Measurements from ENCODE around the gene UACA.

UACA gene

DNA sequence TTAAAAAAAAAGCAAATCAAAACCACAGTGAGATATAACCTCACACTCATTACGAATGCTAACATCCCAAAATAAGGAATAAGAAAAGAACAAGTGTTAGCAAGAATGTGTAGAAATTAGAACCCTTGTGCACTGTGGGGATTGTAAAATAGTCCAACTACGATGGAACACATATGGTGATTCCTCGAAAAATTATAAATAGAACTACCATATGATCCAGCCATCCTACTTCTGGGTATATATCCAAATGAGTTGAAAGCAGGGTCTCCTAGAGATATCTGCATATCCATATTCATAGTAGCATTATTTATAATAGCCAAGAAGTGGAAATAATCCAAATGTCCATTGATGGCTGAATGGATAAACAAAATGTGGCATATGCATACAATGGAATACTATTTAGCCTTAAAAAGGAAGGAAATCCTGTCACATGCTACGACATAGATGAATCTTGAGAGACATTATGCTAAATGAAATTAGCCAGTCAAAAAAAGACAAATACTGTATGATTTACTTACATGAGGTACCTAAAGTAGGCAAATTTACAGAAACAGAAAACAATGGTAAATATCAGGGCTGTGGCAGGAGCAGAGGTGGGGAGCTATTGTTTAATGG lies 55.6 kb downstream of the UACA start:
- DNase-seq (ENCODE audit: low read depth in 2 of 2) = no peak

DNA sequence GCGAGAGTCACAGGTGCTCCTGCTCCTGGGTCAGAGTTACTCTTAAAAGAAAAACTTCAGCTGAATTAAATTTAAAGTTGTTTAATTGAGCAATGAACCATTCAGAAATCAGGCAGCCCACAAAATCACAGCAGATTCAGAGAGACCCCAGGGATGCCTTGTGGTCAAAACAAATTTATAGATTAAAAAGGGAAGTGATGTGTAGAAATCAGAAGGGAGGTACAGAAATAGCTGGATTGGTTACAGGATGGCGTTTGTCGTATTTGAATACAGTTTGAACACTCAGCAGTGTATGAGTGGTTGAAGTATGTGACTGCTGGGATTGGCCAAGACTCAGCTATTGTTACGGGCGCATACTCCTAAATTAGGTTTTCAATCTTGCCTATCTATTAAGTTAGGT lies 58.6 kb downstream of the UACA start:
- DNase-seq (ENCODE audit: low read depth in 2 of 2) = no peak

DNA sequence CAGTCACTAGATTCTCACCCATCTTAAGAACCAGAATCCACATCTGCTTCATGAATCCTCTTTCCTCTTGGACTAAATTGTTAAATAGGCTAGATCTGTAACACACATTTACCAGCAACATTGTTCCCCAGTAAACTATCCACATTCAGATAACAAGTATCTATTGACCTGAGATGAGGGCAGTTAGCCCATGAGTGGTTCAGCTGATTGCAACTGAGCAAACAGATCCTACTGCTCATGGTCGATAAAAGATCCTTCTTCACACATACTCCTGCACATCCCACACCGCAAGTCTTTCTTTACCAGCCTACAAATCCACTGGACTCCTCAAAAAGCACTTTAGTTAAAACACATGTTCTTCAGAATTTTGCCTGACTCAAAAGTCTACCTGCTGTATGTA lies 59.2 kb downstream of the UACA start:
- DNase-seq (ENCODE audit: low read depth in 2 of 2) = no peak

DNA sequence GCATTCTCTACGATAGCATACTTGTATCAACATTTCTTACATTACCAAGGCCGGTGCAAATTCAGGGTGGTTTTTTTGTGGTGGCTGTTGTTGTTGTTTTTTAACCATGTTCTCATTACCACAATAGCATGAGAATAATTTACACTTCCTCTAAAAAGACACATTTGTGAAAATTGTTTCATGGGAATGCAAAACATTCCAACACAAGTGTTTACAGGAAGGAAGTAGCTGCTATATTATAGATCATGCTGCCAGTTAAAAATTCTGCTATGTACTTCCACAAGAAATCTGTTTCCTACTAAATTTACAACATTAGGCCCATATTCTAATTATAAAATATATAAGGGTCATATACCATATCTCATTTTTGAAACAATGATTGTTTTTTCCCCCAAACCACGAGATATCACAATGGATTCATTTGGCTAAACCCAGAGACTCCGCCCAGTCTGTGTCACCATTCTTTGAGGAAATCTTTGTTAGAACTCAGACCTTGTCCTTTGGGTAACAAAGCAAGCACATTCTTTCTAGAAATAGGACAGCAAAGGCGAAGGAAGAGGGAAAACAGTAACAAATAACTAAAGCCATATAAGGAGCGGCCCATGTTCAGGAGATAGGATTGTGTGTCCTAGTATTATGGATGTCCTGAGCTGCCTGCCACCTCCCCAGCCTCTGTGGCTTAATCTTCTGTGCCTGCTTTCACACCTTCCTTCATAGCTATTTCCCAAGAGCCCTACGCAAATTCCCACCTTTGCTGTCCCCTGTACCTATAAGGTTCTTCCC lies 60.1 kb downstream of the UACA start:
- no peak for DNase-seq (ENCODE audit: low read depth in 2 of 2)

DNA sequence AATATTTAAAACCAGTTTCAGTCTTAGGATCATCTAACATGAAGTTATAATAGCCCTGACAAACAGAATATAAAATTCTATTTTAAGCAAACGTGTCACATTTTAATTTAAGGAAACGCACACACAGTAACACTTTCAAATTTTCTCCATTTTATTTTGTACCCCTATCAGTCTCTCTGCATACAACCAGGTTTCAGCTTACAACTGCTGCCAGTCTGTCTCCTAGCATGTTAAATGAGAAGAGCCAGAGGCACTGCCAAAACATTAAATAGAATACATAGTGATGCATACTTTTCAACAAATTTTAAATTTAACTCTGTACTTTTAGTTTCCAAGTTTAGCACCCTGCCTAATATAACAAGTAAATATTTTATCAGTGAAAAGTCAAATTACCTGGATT lies 60.8 kb downstream of the UACA start:
- no peak for DNase-seq (ENCODE audit: low read depth in 2 of 2)

DNA sequence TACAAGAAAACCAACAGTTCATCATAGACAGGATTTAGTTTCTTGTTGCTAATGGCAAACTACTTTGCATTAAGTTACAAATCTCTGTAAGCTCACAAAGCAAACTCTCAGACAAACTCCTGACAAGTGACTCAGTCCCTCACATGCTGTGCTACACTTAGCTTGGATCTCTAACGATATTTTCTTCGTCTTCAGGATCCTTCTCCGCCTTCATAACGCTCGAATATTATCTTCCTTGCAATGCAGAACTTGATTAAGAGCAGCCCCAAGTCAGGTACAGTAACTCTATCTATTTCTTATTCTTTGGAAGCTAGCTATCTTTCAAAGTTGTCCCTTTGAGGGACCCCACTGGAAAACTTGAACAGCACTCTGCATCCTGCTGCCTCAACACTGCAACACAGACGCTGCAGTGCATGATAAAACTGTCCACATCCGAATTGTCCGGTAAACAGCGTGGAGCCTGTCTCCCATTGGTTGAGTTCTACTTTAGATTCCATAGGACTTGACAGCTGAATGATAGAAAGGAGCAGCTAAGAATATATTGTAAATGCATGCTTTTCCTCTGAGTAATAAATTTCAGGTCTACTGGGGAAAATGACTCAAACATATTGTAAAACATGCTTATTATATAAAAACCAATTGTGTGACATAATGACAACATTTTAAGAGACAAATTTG lies 61.3 kb downstream of the UACA start:
- DNase-seq (ENCODE audit: low read depth in 2 of 2) = no peak

DNA sequence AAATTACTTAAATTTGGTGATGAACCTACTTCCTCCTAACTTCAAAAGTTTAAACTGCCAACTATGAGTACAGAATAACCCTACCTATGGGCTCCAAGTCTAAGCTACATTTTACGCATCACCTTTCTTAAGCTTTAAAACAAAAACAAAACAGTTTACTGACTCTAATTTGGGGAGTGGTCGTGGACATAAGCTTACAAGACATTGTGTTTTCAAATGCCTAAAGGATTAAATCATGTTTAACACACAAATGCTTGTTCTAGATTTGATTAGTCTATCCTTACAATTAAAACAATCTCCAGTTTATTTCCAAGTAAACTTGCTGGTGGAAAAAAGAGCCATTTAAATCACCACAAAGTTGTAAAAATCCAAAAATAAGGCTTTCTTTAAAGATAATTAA lies 62.2 kb downstream of the UACA start:
- DNase-seq (ENCODE audit: low read depth in 2 of 2) = no peak

DNA sequence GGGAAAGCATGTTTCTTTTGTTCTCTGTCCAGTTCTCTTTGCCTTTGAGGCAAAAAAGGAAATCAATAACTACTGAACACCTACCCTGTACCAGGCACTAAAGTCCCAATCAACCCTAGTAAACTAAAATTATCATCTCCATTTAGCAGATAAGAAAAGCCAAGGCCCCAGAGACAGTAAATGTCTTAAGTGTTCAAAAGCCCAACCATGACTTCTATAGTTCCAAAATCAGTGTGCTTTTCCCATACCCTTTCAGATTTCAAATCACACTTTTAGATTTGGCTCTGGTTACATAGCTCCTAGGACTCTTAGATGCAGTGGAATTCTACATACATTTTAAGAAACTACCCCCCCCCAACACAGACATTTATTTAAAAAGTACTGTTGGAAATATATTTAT lies 63.5 kb downstream of the UACA start:
- DNase-seq (ENCODE audit: low read depth in 2 of 2) = no peak

DNA sequence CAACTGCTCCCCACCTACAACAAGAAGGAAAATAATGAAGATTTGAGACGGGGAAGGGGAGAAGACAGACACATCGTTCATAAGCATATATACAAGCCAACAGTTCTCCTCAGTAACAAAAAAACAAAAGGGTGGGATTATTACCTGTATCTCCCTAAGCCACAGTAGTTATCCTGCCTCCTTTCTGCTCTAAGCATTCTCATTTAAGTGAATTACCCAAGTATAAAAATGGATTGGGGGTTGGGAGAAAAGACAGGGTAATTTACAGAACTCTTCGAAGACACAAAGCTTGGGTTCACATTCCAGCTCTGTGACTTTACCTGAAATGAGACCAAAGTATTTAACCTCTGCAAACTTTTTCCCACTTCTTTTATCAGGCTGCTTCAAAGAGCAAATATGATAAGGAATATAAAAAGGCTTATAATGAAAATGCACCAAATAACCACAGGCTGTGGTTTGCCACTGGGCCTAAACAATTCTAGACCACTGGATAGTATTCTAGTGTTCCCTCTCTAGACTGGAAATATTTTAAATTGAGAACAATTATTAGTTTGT lies 64.4 kb downstream of the UACA start:
- DNase-seq (ENCODE audit: low read depth in 2 of 2) = no peak

DNA sequence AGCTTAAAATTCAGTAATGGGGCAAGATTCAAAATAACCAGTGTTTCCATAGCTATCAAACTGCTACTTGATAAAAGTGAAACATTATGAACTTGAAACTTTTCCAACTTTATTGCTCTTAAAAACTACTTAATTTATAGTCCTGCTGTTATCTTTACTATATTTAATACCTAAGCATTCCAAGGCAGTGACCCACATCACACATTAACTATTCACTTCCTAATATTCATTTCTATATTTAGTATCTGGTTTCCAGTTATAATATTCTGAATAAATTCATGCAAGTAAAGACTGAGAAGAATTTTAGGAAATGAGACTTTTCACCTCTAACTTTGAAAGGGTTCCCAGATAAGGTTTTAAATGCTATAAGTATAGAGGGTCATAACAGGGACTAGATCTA lies 64.9 kb downstream of the UACA start:
- DNase-seq (ENCODE audit: low read depth in 2 of 2) = no peak

DNA sequence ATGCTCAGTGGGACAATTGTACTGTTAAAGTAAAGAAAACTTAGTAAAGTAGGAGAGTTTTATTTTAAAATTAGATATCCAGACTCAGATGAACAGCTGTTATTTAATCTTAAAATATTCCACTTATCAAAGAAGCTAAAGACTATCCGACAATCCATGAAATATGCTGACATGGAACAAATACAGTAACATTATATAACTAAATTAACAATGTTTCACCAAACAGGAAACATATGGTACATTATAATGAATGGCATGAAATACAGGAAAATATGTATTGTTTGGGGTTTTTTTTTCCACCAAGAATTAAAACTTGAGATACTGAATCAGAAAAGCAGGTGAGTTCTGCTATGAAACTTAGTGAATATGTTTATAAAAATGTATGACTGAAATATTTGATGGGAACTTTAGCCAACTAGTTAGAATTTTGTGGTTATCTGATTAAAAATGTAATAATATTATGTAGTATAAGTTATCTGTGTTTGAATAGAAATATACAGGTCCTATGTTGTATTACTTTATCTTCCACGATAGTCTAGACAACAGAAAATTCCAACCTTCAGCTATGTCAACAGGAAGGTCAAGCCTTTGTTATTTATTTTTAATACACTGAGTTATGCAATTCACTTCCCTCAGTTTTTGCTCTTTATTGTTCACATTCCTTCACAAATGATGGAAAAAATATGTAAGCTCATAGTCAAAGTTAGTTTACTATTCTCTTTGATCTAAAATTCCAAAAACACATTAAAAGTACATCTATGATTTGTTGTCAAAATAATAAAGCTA lies 72.7 kb downstream of the UACA start:
- no peak for DNase-seq (ENCODE audit: low read depth in 2 of 2)

DNA sequence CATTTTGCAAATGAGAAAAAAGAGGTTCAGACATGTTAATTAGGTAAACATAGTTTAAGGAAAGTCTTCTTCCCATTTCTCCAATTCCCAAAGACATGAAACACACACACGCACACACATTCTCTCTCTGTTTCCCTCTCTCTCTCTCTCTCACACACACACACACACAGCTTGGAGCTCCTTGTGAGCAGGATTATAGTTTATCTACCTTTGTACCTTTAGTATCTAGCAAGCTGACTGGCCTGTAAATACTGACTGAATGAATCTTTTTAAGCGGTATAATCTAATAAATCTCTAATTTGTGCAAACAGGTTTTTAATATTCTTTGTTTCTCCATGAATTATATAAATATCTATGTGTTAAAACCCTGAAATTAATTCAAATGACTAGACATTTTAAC lies 73.3 kb downstream of the UACA start:
- DNase-seq (ENCODE audit: low read depth in 2 of 2) = no peak

DNA sequence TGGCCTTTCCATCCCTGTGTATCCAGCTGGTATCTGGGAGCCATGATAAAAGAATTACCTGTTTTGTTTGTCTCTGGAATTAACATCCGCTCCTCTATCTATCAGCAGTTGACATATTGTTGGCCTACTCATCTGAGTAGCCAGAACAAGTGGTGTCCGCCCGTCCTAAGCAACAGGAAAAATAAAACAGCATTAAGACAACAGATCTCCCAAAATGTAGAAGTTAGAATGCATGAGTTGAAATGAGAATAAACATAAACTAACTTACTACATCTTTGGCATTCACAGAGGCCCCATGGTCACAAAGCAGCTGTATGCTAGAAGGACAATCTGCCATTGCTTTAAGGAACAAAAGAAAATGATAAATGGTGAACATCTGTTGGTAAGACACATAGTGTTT lies 75.9 kb downstream of the UACA start:
- DNase-seq (ENCODE audit: low read depth in 2 of 2) = no peak

DNA sequence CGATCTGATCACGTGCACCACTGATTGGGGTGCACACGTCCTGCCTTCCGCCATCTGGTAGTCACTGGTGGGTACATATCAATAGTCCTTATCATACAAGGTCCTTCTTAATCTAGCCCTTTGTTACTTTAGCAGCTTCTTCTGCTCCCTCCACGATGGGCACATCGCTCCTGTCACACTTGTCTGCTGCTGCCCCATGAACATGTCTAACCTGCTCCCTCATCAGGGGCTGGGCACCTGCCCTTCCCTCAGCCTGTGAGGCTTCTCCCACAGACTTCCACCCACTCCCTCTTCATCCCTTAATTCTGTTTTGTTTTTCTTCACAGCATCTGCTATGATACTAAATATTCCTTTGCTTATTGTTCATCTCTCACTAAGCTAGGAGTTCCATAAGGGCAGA lies 82.5 kb downstream of the UACA start:
- DNase-seq (ENCODE audit: low read depth in 2 of 2) = no peak

DNA sequence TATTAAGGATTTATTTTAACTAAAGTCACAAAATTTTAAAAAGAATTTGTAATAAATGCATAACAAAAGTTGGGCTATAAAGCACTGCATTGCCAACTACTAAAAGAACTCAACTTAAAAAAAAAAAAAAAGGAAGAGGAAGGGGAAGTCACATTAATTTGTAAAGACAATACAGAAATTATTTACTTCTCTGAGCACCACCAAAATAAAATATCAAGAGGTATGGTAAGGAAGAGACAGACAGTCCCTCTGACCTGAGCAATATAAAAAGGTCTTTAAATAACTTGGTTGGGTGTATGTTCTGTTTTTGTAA lies 83.5 kb downstream of the UACA start:
- DNase-seq (ENCODE audit: low read depth in 2 of 2) = no peak

DNA sequence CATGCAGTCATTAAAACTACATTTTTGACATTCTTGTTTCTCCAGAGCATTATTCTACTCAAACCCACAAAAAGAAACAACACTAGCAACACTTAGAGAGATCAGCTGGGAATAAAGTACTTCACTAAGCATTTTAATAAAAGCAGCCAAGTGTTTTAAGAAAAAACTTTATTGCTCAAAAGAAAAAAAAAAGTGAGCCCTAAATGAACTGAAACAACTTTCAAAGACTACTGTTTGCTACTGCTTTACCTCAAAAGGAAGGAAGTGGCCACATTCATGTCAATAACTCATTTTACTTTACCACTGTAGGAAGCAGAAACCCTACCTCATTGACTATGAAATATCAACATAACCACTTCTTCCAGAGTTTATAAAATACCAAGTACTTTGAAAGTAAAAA lies 91.3 kb downstream of the UACA start:
- no peak for DNase-seq (ENCODE audit: low read depth in 2 of 2)

DNA sequence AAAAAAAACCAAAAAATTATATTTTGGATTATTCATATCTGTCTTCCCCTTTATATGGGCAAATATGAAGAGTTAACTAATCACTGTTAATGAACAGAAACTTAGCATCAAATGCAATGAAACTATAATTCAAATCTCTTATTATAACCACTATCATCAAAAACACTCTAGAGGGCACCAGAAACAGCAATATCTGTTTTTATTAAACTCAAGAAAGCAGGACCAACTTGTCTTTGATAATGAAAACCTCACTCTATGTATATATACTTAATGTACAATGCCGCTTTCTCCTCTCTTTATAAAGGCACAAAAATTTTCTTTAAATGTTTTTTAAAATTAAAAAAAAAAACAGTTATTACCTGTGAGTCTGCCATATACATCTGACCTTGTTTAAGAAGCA lies 92.7 kb downstream of the UACA start:
- no peak for DNase-seq (ENCODE audit: low read depth in 2 of 2)

DNA sequence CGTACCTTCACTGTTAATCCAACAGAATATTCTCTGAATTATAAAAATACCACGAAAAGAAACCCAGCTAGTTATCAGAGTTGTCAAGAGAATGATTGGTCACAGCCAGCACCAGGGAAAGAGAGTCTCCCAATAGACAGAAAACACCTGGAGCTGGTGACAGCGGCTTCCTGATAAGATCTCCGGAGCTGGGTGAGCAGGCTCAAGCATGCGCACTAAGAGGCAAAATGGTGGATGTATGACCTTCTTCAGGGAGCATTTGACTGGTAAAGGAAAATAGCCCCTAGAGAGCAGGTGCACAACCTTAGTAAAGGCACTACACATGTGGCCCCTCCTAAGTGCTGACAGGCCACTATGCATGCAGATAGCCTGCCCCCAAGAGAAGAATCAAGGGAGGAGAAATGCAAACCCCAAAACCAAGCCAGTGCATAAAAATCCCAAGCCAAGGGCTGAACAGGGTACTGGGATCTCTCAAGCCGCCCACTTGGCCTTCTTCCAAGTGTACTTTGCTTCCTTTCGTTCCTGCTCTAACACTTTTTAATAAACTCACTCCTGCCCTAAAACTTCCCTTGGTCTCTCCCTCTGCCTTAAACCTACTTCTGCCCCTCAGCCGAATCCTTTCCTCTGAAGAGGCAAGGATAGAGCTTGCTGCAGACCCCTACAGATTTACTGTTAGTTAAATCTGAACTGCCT lies 93.2 kb downstream of the UACA start:
- DNase-seq (ENCODE audit: low read depth in 2 of 2) = no peak

DNA sequence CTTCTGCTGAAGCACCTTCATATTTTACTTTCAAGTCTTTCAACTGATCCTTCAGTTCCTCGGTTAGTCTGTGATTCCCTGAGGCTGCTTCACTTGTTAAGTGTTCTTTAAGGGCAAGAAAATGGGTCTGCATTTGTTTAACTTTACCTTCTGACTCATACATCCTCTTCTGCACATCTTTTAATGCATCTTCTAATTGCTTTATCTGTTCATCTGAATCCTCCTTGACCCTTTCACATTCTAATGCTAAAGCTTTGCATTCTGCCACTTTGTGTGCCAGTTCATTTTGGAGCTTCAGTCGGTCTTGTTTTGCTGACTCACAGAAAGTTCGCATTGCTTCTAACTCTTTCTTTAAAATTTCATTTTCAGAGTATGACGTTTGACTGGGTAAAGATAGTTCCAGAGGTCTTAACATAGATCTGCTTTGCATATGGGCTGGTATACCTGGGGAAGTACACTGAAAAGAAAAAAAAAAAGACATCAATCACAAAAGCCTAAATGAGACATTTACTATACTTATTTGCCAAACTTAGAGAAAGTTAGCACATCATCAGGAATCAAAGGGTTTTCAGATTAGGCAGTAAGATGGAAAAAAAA lies 94.3 kb downstream of the UACA start:
- DNase-seq (ENCODE audit: low read depth in 2 of 2) = no peak

DNA sequence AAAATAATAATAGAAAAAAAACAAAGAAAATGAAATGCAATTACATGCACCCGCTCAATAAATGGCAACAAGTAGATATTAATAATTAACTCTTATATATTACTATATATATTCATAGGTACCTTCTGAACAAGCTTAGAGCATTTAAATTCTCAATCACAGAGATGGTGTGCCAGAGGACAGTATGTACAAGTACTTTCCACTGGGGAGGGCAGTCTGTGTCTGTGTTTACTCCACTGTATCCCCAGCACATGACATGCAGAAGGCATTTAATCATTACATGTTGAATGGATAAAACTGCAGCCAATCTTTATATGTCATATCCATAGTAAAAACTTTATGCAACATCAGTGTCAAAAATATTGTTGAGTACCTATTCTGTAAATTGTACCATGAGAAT lies 97.8 kb downstream of the UACA start:
- no peak for DNase-seq (ENCODE audit: low read depth in 2 of 2)

DNA sequence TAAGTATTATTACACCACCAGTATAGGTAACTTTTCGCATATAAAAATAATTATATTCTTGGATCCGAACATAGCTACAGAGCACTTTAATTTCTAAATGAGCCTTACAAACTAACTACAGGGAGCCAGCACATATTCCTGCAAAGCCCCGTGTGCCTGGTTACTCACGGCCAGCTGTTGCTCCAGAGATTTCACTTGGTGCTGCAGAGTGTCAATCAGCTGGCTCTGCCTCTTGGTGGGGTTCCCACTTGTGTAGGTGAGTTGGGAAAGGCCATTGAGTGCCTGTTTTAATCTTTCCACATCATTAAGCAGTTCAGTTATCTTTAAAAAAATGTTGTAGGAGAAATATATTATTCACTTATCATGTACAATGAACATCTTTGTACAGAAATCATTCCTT lies 98.9 kb downstream of the UACA start:
- DNase-seq (ENCODE audit: low read depth in 2 of 2) = no peak
